HepG2 (cell line): Measurements from ENCODE around the gene ALK. TPM values are rescaled to one million over a fixed set of nuclear protein-coding genes. Genes with fewer than 3 reads are reported as not detected.

Experiments
- ATAC-seq: fragments of 200-7000 bp; cut with Tn5 transposase; 3 replicates; pipeline ENCODE4 v1.9.1; 2020; ENCODE audit warnings: mild to moderate bottlenecking, moderate library complexity
- BruUV-seq: library from RNA; stranded (reverse); fragments of 400-500 nt; replicated peaks from 2 replicates; lab custom pipeline; 2021; lab: Mats Ljungman, UMichigan
- CTCF ChIA-PET: fragments of 300-600 bp; formaldehyde crosslinking; extraction: SDS; loops from one replicate; lab custom pipeline; 2021; ENCODE audit warnings: low total read pairs, inconsistent platforms, low intra/inter-chr PET ratio; lab: Yijun Ruan, JAX
- POLR2A ChIA-PET: fragments of 350-600 bp; sonication (Branson Sonifier 250); formaldehyde crosslinking; loops from one replicate; lab custom pipeline; 2020; ENCODE audit warnings: antibody characterized with exemption, inconsistent platforms; lab: Yijun Ruan, JAX
- DNase-seq: peaks from one replicate; pipeline ENCODE4 v3.0.0-alpha.2; 2015; ENCODE audit warnings: low spot score
- FAIRE-seq: peaks from 3 replicates; lab custom pipeline; 2011; peaks lifted over from hg19 to GRCh38; lab: Jason Lieb, UNC
- H2AFZ ChIP-seq: one replicate; pipeline ENCODE4 v1.6.1; 2011; ENCODE audit warnings: low read length, inconsistent platforms
- H3K27ac ChIP-seq: fragments of 300-600 bp; 3 replicates; pipeline ENCODE4 v1.8.0; 2011; ENCODE audit warnings: mixed run types, mild to moderate bottlenecking, mixed read lengths, low read length, inconsistent platforms; ENCODE audit not compliant: insufficient read depth; ENCODE audit errors: extremely low read length
- H3K27me3 ChIP-seq, 2 experiments: fragments of 200-600 bp in 1 of 2; 2 replicates in 1 of 2; 3 replicates in 1 of 2; pipeline versions ENCODE4 v1.6.0 to v1.8.0; 2011; ENCODE audit warnings: low read length in 2 of 2, mild to moderate bottlenecking in 2 of 2, moderate library complexity in 2 of 2, inconsistent platforms in 1 of 2; ENCODE audit not compliant: insufficient read depth in 2 of 2, control insufficient read depth in 1 of 2
- H3K36me3 ChIP-seq, 2 experiments: fragments of 200-600 bp in 1 of 2; replicated peaks in 1 of 2; 2 replicates in 1 of 2; 3 replicates in 1 of 2; pipeline versions ENCODE4 v1.5.1 to v1.8.0; 2011; ENCODE audit warnings: low read length in 2 of 2, inconsistent platforms in 1 of 2; ENCODE audit not compliant: insufficient read depth in 2 of 2, control insufficient read depth in 1 of 2
- H3K4me1 ChIP-seq: 2 replicates; pipeline ENCODE4 v1.5.1; 2012; ENCODE audit warnings: low read length, inconsistent platforms; ENCODE audit not compliant: insufficient read depth
- H3K4me2 ChIP-seq: 2 replicates; pipeline ENCODE4 v1.6.0; 2011; ENCODE audit warnings: low read depth, low read length, inconsistent platforms
- H3K4me3 ChIP-seq, 3 experiments: fragments of 200-600 bp in 1 of 3; sonication (generic), shearing (Covaris generic) in 1 of 3; replicated peaks in 1 of 3; 2 replicates each; pipeline ENCODE4 v1.5.1; 2011 to 2016; ENCODE audit warnings: low read length in 3 of 3, inconsistent platforms in 2 of 3, low read depth in 2 of 3, mild to moderate bottlenecking in 2 of 3, control low read depth in 1 of 3, mixed read lengths in 1 of 3; ENCODE audit not compliant: insufficient read depth in 1 of 3
- H3K79me2 ChIP-seq: one replicate; pipeline ENCODE4 v1.6.1; 2011; ENCODE audit warnings: low read length, inconsistent platforms; ENCODE audit not compliant: insufficient read depth
- H3K9ac ChIP-seq: 2 replicates; pipeline ENCODE4 v1.6.0; 2011; ENCODE audit warnings: mild to moderate bottlenecking, low read depth, low read length, inconsistent platforms; ENCODE audit not compliant: insufficient read depth
- H3K9me3 ChIP-seq: 2 replicates; pipeline ENCODE4 v1.5.1; 2012; ENCODE audit warnings: mild to moderate bottlenecking, low read length
- H4K20me1 ChIP-seq: 2 replicates; pipeline ENCODE4 v1.6.0; 2011; ENCODE audit warnings: inconsistent platforms, mild to moderate bottlenecking, low read length, moderate library complexity; ENCODE audit not compliant: insufficient read depth
- FOXK2 ChIP-seq: fragments of 450-650 bp; IDR thresholded peaks from 2 replicates; pipeline ENCODE4 v1.6.1; 2016
- FUBP1 ChIP-seq: sonication (generic); formaldehyde crosslinking; IDR thresholded peaks from 2 replicates; pipeline ENCODE4 v1.5.1; 2020; ENCODE audit warnings: missing genetic modification reagents, mild to moderate bottlenecking, borderline replicate concordance
- HDAC1 ChIP-seq: sonication (generic); formaldehyde crosslinking; IDR thresholded peaks from 2 replicates; pipeline ENCODE4 v1.5.1; 2020; ENCODE audit warnings: mild to moderate bottlenecking, missing genetic modification reagents
- JUND ChIP-seq: sonication (generic); formaldehyde crosslinking; IDR thresholded peaks from 2 replicates; pipeline ENCODE4 v1.8.0; 2022; ENCODE audit warnings: mild to moderate bottlenecking, missing genetic modification reagents
- KDM4B ChIP-seq: sonication (generic); formaldehyde crosslinking; IDR thresholded peaks from 2 replicates; pipeline ENCODE4 v1.4.0; 2020; ENCODE audit warnings: missing genetic modification reagents
- MIXL1 ChIP-seq: IDR thresholded peaks from 2 replicates; pipeline ENCODE4 v1.6.1; 2016
- MYC ChIP-seq: sonication (generic); formaldehyde crosslinking; IDR thresholded peaks from 2 replicates; pipeline ENCODE4 v1.9.0; 2021; ENCODE audit warnings: missing genetic modification reagents, borderline replicate concordance
- SALL2 ChIP-seq: sonication (generic); formaldehyde crosslinking; IDR thresholded peaks from 2 replicates; pipeline ENCODE4 v1.8.1; 2023; ENCODE audit warnings: mild to moderate bottlenecking, missing genetic modification reagents, inconsistent platforms
- TFAP4 ChIP-seq: sonication (generic); IDR thresholded peaks from 2 replicates; pipeline ENCODE4 v1.6.1; 2016; ENCODE audit warnings: low read depth, borderline replicate concordance
- ZBTB33 ChIP-seq: sonication (generic); formaldehyde crosslinking; IDR thresholded peaks from 2 replicates; pipeline ENCODE4 v1.4.0; 2020; ENCODE audit warnings: missing genetic modification reagents
- ZFP62 ChIP-seq: sonication (generic); formaldehyde crosslinking; IDR thresholded peaks from 2 replicates; pipeline ENCODE4 v1.4.0; 2020; ENCODE audit warnings: missing genetic modification reagents
- ZNF160 ChIP-seq: sonication (generic); formaldehyde crosslinking; IDR thresholded peaks from 2 replicates; pipeline ENCODE4 v1.8.0; 2022; ENCODE audit warnings: mild to moderate bottlenecking, inconsistent platforms, missing genetic modification reagents
- ZNF501 ChIP-seq: sonication (generic); formaldehyde crosslinking; IDR thresholded peaks from 2 replicates; pipeline ENCODE4 v1.5.1; 2020; ENCODE audit warnings: mild to moderate bottlenecking, moderate library complexity, missing genetic modification reagents
- ZNF792 ChIP-seq: IDR thresholded peaks from 2 replicates; pipeline ENCODE4 v1.6.1; 2016
- ZNF841 ChIP-seq: sonication (generic); formaldehyde crosslinking; IDR thresholded peaks from 2 replicates; pipeline ENCODE4 v1.8.1; 2023; ENCODE audit warnings: missing genetic modification reagents, borderline replicate concordance
- WGBS: methylation state at CpG from one replicate; pipeline ENCODE4 v1.1.6; 2017; ENCODE audit warnings: low lambda C conversion rate; 5-methylcytosine and 5-hydroxymethylcytosine counted together
- in situ Hi-C: cut with HindIII; loops from 2 replicates; pipeline ENCODE4 v1.10.0; 2017; ENCODE audit warnings: low pct_unique_long_range_greater_than_20kb; ENCODE audit not compliant: extremely low pct_ligation_motif_present
- intact Hi-C: fragments of 100-400 bp; cut with micrococcal nuclease; formaldehyde crosslinking; loops from one replicate; pipeline ENCODE4 v1.10.0; 2022; ENCODE audit not compliant: unreplicated experiment
- polyA plus RNA-seq, 8 experiments: library from polyadenylated mRNA; depleted of rRNA in 3 of 8; stranded (reverse) in 7 of 8; unstranded in 1 of 8; fragments of >200 nt; fragmentation: Illumina TruSeq in 4 of 8; extraction: Trizol in 4 of 8; gene quantifications; 2 replicates each; pipeline versions ENCODE4 v1.2.1 to v1.2.3, GENCODE V29; 2011 to 2016; ENCODE audit warnings: low read depth in 4 of 8, missing spikeins in 1 of 8, mixed read lengths in 1 of 8; ENCODE audit not compliant: insufficient read depth in 1 of 8
- total RNA-seq, 5 experiments: library from RNA; depleted of rRNA; stranded (reverse); fragments of >200 nt; fragmentation: Illumina TruSeq; extraction: Trizol; gene quantifications; 2 replicates each; pipeline ENCODE4 v1.2.3, GENCODE V29; 2016; ENCODE audit warnings: low read depth in 1 of 5
- TF ChIP-seq, protein P1 (sequence below): IDR thresholded peaks from 2 replicates; pipeline ENCODE4 v1.6.1; 2016; ENCODE audit warnings: low read depth, borderline replicate concordance
- TF ChIP-seq, protein P2 (sequence below): sonication (generic); formaldehyde crosslinking; IDR thresholded peaks from 2 replicates; pipeline ENCODE4 v1.4.0; 2020; ENCODE audit warnings: mild to moderate bottlenecking, missing genetic modification reagents

ALK gene
- total and polyA plus RNA-seq, 2 of the 13 experiments (the other 11 are each of a cell fraction or from before 2014, with no cell fraction given): not detected

DNA sequence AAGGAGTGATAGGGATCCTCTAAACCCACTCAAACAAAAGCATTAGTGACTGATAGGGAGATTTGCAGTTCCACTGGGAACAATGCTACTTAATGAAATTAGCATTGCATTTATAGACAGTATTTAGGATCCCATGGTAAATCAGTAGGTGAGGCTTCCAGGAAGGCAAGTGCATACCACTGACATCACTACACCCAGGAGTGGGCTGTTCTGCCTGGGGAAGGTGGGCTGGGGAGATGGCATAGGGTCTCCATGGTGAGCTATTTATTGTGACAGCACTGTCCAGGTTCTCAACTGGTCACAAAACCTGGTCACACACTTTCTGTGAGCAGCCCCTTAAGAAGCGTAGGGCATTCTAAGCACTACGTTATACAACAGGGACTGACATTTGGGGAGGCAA lies 262.2 kb downstream of the ALK start:
- Histone ChIP-seq H2AFZ (no peak overlapping the region), H3K27ac (no peak overlapping the region), H3K27me3 (peaks cover 0 to 1% of the 10 kb centered on the region in 2 experiments; a peak in 2 of 5 replicates), H3K4me3 (no peak overlapping the region), H3K4me1 (no peaks in the 10 kb centered on the region), H3K79me2 (no peaks in the 10 kb centered on the region), H3K4me2 (no peak overlapping the region), H4K20me1 (no peaks in the 10 kb centered on the region), H3K9ac (no peak overlapping the region), H3K9me3 (no peaks in the 10 kb centered on the region), H3K36me3 (no peaks in the 10 kb centered on the region)
- intact Hi-C loops: no loop called here
- ATAC-seq (no peak), FAIRE-seq (no peak), DNase-seq (no peak)
- ChIA-PET POLR2A (no interaction called here), CTCF (no interaction called here)
- in situ Hi-C loops: no loop called here
- TF ChIP-seq FUBP1 (no peak), TFAP4 (no peak), KDM4B (CRISPR knock-in tag) (no peak), ZNF792 (no peak), FOXK2 (no peak), MIXL1 (CRISPR knock-in tag) (no peak), ZNF501 (no peak), ZNF841 (CRISPR knock-in tag) (no peak), ZBTB33 (no peak), ZFP62 (no peak), MYC (no peak), SALL2 (CRISPR knock-in tag) (no peak), HDAC1 (no peak), ZNF160 (no peak), JUND (no peak)
- TF ChIP-seq, protein P1, sequence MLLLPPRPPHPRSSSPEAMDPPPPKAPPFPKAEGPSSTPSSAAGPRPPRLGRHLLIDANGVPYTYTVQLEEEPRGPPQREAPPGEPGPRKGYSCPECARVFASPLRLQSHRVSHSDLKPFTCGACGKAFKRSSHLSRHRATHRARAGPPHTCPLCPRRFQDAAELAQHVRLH (CRISPR knock-in tag): no peak
- TF ChIP-seq, protein P2, sequence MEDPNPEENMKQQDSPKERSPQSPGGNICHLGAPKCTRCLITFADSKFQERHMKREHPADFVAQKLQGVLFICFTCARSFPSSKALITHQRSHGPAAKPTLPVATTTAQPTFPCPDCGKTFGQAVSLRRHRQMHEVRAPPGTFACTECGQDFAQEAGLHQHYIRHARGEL (CRISPR knock-in tag): no peak
- no TSS peak for BruUV-seq
- 17% methylated on average over 2 of the region's 2 CpGs for WGBS
